GM06990 (cell line): ENCODE measurements around the gene HDAC10.

Source experiments
- DNase-seq: peaks from one replicate; pipeline ENCODE4 v3.0.0-alpha.2; 2011; ENCODE audit not compliant: insufficient read length; ENCODE audit errors: extremely low read depth
- H3K27me3 ChIP-seq: replicated peaks from 2 replicates; pipeline ENCODE4 v1.6.0; 2011; ENCODE audit warnings: low read length; ENCODE audit not compliant: control insufficient read depth, insufficient read depth
- H3K36me3 ChIP-seq: 2 replicates; pipeline ENCODE4 v1.5.1; 2011; ENCODE audit warnings: low read length; ENCODE audit not compliant: control insufficient read depth, insufficient read depth
- H3K4me3 ChIP-seq: replicated peaks from 2 replicates; pipeline ENCODE4 v1.5.1; 2011; ENCODE audit warnings: low read depth, mild to moderate bottlenecking, control low read depth, low read length
- CTCF ChIP-seq: IDR thresholded peaks from 2 replicates; pipeline ENCODE4 v1.5.1; 2011; ENCODE audit warnings: low read length, control low read depth, mild to moderate bottlenecking, inconsistent platforms; ENCODE audit not compliant: insufficient read depth, poor library complexity, severe bottlenecking

Gene HDAC10

GRCh38 chr22:50251477-50252081 lies 514 bp upstream of the HDAC10 start:
- no peak for DNase-seq
- TF ChIP-seq CTCF = no peak
- peak overlapping the region; percentile 89 for H3K4me3 ChIP-seq
- peaks cover 13% of the 10 kb centered on the region for H3K36me3 ChIP-seq
- no peaks in the 10 kb centered on the region for H3K27me3 ChIP-seq

- Histone ChIP-seq H3K27me3 (no peaks in the 10 kb centered on the region), H3K4me3 (peak overlapping the region; percentile 89), H3K36me3 (peaks cover 20% of the 10 kb centered on the region)
- DNase-seq = no peak
- TF ChIP-seq CTCF = no peak
Measured at GRCh38 chr22:50250249-50250554, 863 bp downstream of the HDAC10 start.

- peak overlapping the region; percentile 89 for H3K4me3 ChIP-seq
- H3K36me3 ChIP-seq = peaks cover 20% of the 10 kb centered on the region
- DNase-seq = no peak
- TF ChIP-seq CTCF = no peak
- no peaks in the 10 kb centered on the region for H3K27me3 ChIP-seq
Measured at GRCh38 chr22:50249341-50250248, 1.5 kb downstream of the HDAC10 start.

- TF ChIP-seq CTCF = no peak
- peaks cover 20% of the 10 kb centered on the region for H3K36me3 ChIP-seq
- H3K4me3 ChIP-seq = no peak overlapping the region
Measured at GRCh38 chr22:50248196-50249081, 2.6 kb downstream of the HDAC10 start.

GRCh38 chr22:50247748-50248147 lies 3.3 kb downstream of the HDAC10 start:
- TF ChIP-seq CTCF = no peak
- no peaks in the 10 kb centered on the region for H3K27me3 ChIP-seq
- peaks cover 19% of the 10 kb centered on the region for H3K36me3 ChIP-seq
- peak; percentile 71 for DNase-seq
- H3K4me3 ChIP-seq = no peak overlapping the region

More at GRCh38 chr22:50248196-50249081, 2.6 kb downstream of the HDAC10 start:
- no peaks in the 10 kb centered on the region for H3K27me3 ChIP-seq
- DNase-seq = no peak
